ENCODE measurements around the gene C16orf78.

- TF ChIP-seq, protein P1, sequence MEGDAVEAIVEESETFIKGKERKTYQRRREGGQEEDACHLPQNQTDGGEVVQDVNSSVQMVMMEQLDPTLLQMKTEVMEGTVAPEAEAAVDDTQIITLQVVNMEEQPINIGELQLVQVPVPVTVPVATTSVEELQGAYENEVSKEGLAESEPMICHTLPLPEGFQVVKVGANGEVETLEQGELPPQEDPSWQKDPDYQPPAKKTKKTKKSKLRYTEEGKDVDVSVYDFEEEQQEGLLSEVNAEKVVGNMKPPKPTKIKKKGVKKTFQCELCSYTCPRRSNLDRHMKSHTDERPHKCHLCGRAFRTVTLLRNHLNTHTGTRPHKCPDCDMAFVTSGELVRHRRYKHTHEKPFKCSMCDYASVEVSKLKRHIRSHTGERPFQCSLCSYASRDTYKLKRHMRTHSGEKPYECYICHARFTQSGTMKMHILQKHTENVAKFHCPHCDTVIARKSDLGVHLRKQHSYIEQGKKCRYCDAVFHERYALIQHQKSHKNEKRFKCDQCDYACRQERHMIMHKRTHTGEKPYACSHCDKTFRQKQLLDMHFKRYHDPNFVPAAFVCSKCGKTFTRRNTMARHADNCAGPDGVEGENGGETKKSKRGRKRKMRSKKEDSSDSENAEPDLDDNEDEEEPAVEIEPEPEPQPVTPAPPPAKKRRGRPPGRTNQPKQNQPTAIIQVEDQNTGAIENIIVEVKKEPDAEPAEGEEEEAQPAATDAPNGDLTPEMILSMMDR (conservative IDR thresholded peaks at IDR 0.05; ENCODE audit: low read depth, low read length), result peak; percentile 89
- no peak for TF ChIP-seq EZH2 (IDR thresholded peaks at IDR 0.05; ENCODE audit: borderline replicate concordance, low read depth, low read length, poor library complexity, severe bottlenecking)
Measured at GRCh38 chr16:49407873-49408550, 34.4 kb downstream of the C16orf78 start.

Measured in A673 (cell line).